ENCODE data around the gene ASXL2.
"Not testable (repeated sequence)": the region's sequence is repeated elsewhere in the genome, so short reads cannot be mapped to it uniquely, and the experiment has no call there.

ASXL2 gene

DNA sequence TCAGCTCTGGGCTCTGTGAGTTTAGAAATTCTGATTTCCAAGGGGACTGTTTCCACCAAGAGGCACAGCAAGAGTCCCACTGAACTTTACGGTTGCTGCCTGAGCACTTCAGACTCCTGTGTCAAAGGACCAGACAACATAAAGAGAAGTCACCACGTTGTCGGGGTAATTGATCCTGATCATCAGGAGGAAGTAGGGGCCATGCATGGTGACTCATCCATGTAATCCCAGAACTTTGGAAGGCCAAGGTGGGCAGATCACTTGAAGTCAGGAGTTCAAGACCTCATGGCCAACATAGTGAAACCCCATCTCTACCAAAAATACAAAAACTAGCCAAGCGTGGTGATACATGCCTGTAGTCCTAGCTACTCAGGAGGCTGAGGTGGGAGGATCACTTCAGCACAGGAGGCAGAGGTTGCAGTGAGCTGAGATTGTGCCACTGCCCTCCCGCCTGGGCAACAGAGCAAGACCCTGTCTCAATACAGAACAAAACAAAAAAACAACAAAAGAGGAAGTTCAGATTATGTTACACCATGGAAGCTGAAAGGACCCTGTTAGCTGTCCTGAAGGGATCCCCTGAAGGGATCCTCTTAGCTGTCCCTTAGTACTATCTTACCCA, 9.4 kb upstream of the ASXL2 start:
- DNase-seq: no peak

GRCh38 chr2:25885933-25886332, 7.6 kb upstream of the ASXL2 start:
- DNase-seq: no peak

GRCh38 chr2:25881764-25882163, 3.5 kb upstream of the ASXL2 start:
- DNase-seq: no peak

DNA sequence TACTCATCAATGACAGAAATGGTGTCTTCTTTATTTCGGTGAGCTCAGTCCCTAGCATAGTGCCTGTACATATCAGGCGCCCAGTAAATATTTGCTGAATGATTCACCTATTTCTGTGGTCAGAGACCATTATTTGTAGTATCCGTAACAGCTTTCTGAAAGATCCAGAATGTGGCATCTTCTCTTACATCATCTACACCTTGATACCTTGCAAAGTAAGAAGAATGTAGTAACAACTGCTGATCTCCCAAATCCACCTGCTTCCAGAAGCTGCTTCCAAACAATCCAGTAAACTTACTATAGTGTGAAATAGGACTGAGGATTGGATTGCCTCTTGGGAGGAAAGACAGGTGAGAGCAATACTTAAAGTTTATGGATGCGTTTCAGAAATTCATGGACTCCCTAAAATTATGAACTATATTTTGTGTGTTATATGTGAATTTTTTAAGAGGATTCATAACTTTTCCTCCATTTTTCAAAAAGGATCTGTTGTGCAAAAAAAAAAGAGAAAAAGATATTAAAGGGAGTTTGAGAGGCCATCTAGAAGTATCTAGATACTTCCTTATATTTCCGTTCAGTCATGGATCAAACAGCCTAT, 945 bp upstream of the ASXL2 start:
- no peak for DNase-seq

- DNase-seq: peak; percentile 65
Observed at GRCh38 chr2:25877431-25878360, 591 bp downstream of the ASXL2 start.

DNA sequence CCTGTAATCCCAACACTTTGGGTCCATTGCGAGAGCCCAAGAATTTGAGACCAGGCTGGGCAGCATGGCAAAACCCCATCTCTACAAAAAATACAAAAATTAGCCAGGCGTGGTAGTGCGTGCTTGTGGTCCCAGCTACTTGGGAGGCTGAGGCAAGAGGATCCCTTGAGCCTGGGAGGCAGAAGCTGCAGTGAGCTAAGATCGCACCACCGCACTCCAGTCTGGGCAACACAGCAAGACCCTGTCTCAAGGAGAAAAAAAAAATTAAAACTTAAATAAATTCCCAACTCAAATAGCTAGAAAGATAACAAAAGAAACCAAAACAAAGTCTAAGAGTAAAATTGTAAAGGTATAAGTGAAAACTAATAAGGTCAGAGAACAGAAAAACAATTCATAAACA, 6.2 kb downstream of the ASXL2 start:
- peak; percentile 6 for DNase-seq

GRCh38 chr2:25867396-25868003, 10.8 kb downstream of the ASXL2 start:
- DNase-seq: no peak

- DNase-seq: no peak
Observed at GRCh38 chr2:25856377-25856776, 21.9 kb downstream of the ASXL2 start.

- DNase-seq: no peak
Observed at GRCh38 chr2:25855065-25855464, 23.2 kb downstream of the ASXL2 start.

DNA sequence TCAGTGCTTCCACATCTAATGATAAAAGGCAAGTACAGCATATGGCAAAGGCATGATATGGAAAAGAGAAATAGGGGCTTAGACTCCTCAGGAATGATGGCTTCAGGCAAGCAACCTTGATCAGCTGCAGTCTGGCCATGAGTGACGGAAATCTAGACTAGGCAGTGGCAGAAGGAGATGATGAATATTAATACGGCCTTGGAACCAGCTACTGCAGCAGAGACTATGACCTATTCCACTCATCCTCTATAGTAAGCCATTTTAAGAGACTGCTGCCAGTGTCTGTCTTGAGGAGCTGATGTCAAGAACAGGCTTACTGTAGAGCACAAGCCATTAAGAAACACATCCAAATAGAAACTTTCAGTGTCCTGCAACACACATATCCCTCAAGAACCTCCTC, 23.7 kb downstream of the ASXL2 start:
- DNase-seq: no peak

- DNase-seq: no peak
Observed at GRCh38 chr2:25853038-25853638, 25.1 kb downstream of the ASXL2 start.

- peak; percentile 49 for DNase-seq
Observed at GRCh38 chr2:25851740-25852503, 26.4 kb downstream of the ASXL2 start.

GRCh38 chr2:25850400-25850799, 27.9 kb downstream of the ASXL2 start:
- DNase-seq: not testable (repeated sequence)

GRCh38 chr2:25849350-25849749, 28.9 kb downstream of the ASXL2 start:
- DNase-seq: not testable (repeated sequence)

GRCh38 chr2:25845843-25846505, 32.3 kb downstream of the ASXL2 start:
- DNase-seq: no peak

- DNase-seq: no peak
Observed at GRCh38 chr2:25844089-25844488, 34.2 kb downstream of the ASXL2 start.

DNA sequence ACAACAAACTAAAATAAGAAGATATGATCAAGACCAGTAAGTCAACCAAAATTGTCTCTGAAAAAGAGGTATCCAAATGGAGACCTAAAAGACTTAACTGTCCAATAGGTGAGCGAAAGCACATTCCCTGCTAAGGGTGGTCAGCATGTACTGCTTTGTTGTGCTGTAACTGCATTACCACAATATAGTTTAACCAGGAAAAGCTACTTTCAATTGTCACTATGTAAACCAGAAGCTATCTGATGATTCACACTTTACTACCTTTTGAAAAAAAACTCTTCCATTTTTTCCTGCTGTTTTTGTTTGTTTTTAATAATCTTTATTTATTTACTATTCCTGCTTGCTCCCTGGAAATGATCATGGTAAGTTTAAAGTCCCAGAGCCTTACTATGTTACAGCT, 36.1 kb downstream of the ASXL2 start:
- DNase-seq: no peak

- no peak for DNase-seq
Observed at GRCh38 chr2:25838152-25838756, 40.0 kb downstream of the ASXL2 start.

DNA sequence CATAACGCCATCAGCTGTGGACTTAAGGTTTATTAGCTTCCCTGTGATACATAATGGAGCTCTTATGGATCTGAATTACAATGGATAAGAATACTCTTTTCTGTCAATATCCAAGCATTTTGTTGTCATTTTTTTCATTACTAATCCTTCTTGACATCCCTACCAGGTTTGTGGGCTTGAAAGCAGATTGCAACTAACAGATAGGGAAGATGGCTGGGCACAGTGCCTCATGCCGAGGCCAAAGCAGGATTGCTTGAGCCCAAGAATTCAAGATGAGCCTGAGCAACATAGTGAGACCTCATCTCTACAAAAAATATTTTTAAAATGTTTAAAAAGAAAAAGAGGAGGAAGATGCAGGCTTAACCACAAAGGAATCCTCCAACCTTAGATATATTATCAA, 42.4 kb downstream of the ASXL2 start:
- DNase-seq: no peak

DNA sequence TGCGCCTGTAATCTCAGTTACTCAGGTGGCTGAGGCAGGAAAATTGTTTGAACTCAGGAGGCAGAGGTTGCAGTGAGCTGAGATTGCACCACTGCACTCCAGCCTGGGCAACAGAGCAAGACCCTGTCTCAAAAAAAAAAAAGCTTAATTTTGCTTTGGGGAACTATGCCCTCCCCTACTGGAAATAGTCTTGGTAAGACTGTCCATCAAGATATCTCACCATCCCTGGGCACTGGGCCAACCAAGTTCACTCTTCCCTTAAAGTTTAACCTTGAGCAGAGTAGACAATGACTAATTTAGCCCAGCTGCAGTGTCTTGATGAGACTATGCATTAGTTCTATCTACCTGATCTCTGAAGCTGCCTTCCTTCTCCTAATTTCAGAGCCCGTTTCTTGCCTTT, 44.7 kb downstream of the ASXL2 start:
- no peak for DNase-seq

DNA sequence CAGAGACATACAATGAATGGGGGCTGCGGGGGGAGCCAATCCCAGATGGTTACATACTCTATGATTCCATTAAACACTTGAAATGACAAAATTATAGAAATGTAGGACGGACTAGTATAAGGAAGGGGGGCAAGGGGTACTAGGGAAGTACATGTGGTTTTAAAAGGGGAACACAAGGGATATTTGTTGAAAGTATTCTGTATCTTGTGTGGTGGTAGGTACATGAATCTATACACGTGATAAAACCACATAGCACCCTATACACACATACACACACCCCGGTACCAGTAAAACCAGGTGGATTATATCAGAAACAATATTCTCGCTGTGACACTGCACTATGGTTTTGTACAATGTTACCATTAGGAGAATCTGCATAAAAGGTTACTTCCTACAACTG, 45.4 kb downstream of the ASXL2 start:
- DNase-seq: no peak
